Thyroid gland (tissue), 4 donors: Measurements from ENCODE around the gene KLF5.

Experiments used
- POLR2A ChIP-seq, 2 donors: fragments of 450-650 bp; IDR thresholded peaks; one replicate each; pipeline ENCODE4 v1.6.1; 2017; ENCODE audit warnings: antibody characterized with exemption in 2 of 2, mild to moderate bottlenecking in 2 of 2, moderate library complexity in 1 of 2
- TF ChIP-seq, protein P1 (sequence below), 6 experiments: fragments of 200-600 bp in 3 of 6; fragments of 450-650 bp in 3 of 6; sonication (generic) in 3 of 6; IDR thresholded peaks; one replicate each; pipeline ENCODE4 v1.5.1; 2016 to 2019; ENCODE audit warnings: antibody characterized with exemption in 6 of 6, mild to moderate bottlenecking in 2 of 6, inconsistent platforms in 1 of 6, moderate library complexity in 1 of 6

DNA sequence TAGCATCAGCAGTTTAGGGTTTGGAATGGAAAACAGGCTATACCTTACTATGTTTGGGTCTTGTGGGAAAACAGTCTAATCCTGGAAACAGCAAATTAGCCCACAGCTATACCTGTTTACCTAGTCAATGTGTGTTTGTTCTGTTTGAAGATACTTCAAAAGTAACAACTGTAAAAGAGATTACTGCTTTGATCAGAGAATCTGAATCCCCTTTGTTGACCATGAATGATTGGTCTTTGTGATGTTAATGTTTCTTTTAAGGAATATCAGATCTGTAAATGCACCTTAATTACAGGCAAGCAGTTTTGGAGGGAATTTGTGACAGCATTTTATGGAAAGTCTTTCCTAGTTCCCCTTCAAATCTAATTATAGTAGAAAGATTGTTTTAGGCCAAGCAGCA is 20.7 kb upstream of the KLF5 start:
- TF ChIP-seq, protein P1, sequence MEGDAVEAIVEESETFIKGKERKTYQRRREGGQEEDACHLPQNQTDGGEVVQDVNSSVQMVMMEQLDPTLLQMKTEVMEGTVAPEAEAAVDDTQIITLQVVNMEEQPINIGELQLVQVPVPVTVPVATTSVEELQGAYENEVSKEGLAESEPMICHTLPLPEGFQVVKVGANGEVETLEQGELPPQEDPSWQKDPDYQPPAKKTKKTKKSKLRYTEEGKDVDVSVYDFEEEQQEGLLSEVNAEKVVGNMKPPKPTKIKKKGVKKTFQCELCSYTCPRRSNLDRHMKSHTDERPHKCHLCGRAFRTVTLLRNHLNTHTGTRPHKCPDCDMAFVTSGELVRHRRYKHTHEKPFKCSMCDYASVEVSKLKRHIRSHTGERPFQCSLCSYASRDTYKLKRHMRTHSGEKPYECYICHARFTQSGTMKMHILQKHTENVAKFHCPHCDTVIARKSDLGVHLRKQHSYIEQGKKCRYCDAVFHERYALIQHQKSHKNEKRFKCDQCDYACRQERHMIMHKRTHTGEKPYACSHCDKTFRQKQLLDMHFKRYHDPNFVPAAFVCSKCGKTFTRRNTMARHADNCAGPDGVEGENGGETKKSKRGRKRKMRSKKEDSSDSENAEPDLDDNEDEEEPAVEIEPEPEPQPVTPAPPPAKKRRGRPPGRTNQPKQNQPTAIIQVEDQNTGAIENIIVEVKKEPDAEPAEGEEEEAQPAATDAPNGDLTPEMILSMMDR (IDR thresholded peaks at IDR 0.05): no peak
- TF ChIP-seq POLR2A (IDR thresholded peaks at IDR 0.05): no peak
